ENCODE data around the gene C1orf159.

GRCh38 chr1:1041873-1042272, 74.0 kb downstream of the C1orf159 start:
- TF ChIP-seq, protein P1, sequence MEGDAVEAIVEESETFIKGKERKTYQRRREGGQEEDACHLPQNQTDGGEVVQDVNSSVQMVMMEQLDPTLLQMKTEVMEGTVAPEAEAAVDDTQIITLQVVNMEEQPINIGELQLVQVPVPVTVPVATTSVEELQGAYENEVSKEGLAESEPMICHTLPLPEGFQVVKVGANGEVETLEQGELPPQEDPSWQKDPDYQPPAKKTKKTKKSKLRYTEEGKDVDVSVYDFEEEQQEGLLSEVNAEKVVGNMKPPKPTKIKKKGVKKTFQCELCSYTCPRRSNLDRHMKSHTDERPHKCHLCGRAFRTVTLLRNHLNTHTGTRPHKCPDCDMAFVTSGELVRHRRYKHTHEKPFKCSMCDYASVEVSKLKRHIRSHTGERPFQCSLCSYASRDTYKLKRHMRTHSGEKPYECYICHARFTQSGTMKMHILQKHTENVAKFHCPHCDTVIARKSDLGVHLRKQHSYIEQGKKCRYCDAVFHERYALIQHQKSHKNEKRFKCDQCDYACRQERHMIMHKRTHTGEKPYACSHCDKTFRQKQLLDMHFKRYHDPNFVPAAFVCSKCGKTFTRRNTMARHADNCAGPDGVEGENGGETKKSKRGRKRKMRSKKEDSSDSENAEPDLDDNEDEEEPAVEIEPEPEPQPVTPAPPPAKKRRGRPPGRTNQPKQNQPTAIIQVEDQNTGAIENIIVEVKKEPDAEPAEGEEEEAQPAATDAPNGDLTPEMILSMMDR (IDR thresholded peaks at IDR 0.05), result no peak
- TF ChIP-seq POLR2AphosphoS5 (IDR thresholded peaks at IDR 0.05), result no peak
- no peak for TF ChIP-seq POLR2A (IDR thresholded peaks at IDR 0.05)
